GM10248 (cell line): Measurements from ENCODE around the gene STS.

Experiments
- CTCF ChIA-PET: fragments of 300-600 bp; sonication (Branson Sonifier 250); formaldehyde crosslinking; extraction: SDS; loops from one replicate; lab custom pipeline; 2021; ENCODE audit warnings: antibody characterized with exemption; lab: Yijun Ruan, JAX
- POLR2A ChIA-PET: fragments of 350-650 bp; sonication (Branson Sonifier 250); formaldehyde crosslinking; extraction: SDS; loops from one replicate; lab custom pipeline; 2020; ENCODE audit warnings: antibody characterized with exemption; lab: Yijun Ruan, JAX
- DNase-seq: peaks from one replicate; pipeline ENCODE4 v3.0.0; 2012; ENCODE audit errors: extremely low spot score
- TF ChIP-seq, protein P1 (sequence below): IDR thresholded peaks from 2 replicates; pipeline ENCODE4 v1.5.1; 2012; ENCODE audit warnings: mild to moderate bottlenecking, low read depth; ENCODE audit errors: extremely low read depth, missing control alignments, control extremely low read depth

Gene STS, protein sequence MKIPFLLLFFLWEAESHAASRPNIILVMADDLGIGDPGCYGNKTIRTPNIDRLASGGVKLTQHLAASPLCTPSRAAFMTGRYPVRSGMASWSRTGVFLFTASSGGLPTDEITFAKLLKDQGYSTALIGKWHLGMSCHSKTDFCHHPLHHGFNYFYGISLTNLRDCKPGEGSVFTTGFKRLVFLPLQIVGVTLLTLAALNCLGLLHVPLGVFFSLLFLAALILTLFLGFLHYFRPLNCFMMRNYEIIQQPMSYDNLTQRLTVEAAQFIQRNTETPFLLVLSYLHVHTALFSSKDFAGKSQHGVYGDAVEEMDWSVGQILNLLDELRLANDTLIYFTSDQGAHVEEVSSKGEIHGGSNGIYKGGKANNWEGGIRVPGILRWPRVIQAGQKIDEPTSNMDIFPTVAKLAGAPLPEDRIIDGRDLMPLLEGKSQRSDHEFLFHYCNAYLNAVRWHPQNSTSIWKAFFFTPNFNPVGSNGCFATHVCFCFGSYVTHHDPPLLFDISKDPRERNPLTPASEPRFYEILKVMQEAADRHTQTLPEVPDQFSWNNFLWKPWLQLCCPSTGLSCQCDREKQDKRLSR

DNA sequence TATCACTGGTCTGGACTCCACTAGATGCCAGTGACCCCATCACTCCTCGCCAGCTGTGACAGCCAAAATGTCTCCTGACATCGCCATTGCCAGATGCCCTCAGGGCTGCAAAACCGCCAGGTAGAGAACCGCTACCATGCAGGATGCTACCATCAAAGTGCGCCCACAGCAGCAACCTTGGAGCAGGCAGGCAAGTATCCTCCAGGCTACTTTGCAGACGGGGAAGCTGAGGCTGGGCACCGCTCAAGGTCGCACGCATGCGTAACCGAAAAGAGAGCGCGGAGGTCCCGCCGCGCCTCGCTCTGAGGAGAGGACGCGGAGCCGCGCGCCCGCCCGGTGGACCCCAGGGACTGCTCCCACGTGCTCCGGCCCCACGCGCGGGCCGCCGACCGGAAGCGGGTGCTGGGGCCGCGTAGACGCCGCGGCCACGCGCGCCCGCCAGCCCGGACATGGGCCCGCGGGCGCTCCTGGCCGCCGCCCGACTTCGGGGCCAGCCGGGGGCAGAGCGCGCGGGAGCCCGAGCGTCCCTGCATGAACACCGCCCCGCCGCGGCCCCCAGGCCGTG lies at the start of gene STS:
TSS of gene STS (plus strand) at position 300 of the 565 bp plus-strand sequence. CDS start 105,488 bp downstream, outside the sequence.
- ChIA-PET POLR2A (interaction anchor here (1.7 kb wide), 1 partner anchor 37 kb away, joined by 7 read pairs; no protein-coding TSS in a partner anchor), CTCF (interaction anchor here (2.0 kb wide), 1 partner anchor 17 kb away, joined by 5 read pairs; no protein-coding TSS in a partner anchor)
- TF ChIP-seq, protein P1, sequence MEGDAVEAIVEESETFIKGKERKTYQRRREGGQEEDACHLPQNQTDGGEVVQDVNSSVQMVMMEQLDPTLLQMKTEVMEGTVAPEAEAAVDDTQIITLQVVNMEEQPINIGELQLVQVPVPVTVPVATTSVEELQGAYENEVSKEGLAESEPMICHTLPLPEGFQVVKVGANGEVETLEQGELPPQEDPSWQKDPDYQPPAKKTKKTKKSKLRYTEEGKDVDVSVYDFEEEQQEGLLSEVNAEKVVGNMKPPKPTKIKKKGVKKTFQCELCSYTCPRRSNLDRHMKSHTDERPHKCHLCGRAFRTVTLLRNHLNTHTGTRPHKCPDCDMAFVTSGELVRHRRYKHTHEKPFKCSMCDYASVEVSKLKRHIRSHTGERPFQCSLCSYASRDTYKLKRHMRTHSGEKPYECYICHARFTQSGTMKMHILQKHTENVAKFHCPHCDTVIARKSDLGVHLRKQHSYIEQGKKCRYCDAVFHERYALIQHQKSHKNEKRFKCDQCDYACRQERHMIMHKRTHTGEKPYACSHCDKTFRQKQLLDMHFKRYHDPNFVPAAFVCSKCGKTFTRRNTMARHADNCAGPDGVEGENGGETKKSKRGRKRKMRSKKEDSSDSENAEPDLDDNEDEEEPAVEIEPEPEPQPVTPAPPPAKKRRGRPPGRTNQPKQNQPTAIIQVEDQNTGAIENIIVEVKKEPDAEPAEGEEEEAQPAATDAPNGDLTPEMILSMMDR = no peak
- DNase-seq = no peak

DNA sequence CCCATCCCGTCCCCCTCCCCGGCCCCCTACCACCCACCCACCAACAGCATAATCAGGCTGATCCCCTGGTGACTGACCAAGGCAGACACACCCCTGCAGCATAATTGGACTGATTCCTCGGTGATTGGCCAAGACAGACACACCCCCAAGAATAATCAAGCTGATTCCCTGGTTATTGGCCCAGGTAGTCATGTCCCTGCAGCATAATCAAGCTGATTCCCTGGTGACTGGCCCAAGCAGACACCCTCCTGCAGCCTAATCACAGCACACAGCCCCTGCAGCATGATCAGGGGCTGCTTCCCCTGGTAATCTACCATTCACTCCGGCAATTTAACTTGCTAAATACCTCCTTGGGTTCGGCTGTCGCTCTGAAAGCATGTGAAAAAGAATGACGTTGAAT lies 47.5 kb upstream of the STS start:
- CTCF ChIA-PET = interaction anchor here (1.0 kb wide), 1 partner anchor 9 kb away, joined by 3 read pairs; no protein-coding TSS in a partner anchor
- TF ChIP-seq, protein P1 = no peak
- DNase-seq = no peak
- POLR2A ChIA-PET = no interaction called here

DNA sequence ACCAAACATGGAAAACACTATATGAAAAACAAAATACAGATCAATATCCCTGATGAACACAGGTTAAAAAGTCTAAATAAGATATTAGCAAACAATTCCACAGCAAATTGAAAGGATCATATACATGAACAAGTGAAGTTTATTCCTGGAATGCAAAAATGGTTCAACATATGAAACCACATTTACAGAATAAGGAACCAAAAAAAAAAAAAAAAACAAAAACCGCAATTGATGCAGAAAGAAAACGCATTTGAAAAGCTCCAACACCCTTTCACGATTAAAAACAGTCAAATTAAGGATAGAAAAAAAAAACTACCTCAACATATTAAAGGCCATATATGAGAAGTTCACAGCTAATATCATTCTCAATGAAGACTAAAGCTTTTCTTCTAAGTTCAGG lies 45.4 kb upstream of the STS start:
- no peak for DNase-seq
- POLR2A ChIA-PET = no interaction called here
- CTCF ChIA-PET = no interaction called here
- TF ChIP-seq, protein P1 = no peak

DNA sequence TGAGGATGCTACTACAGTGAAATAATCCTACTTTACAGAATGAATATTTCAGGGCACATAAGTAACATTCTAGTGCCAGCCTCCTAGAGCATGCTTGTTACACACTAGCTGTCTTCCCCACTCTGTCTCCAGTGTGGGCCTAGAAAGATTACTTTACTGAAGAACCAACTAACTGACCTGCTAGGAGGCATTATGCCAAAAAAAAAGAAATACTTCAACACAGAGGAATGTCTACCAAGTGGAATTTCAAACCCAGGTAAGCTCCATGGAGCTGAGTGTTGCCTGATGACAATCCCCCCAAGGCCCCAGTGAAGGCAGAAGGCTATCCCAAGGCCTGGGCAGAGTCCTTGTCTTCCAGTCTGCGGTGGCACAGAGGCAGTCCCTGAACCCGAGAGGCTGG lies 40.9 kb upstream of the STS start:
- TF ChIP-seq, protein P1 = no peak
- CTCF ChIA-PET = interaction anchor here (1.1 to 1.7 kb wide), 2 partner anchors 9 to 17 kb away, joined by 4 read pairs; no protein-coding TSS in a partner anchor
- POLR2A ChIA-PET = no interaction called here
- DNase-seq = no peak

DNA sequence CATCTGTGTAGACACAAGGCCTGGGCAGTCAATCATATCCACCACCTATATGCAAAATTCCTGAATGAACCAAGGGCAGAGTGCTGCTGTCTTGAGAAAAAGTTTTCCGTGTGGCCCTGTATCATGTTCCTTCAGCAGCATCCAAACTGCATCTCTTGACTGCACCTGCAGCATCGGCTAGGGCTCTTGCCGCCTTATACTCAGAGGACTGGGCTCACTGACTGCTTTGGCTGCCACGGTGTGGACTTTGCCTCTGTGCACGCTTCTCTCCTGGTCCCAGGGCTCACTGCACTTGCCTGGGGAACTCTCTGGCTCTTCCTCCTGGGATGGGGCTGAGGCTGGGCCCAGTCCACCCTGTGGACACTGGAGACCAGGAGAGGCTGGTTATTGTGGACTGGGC lies 39.5 kb upstream of the STS start:
- CTCF ChIA-PET = no interaction called here
- POLR2A ChIA-PET = no interaction called here
- TF ChIP-seq, protein P1 = no peak
- DNase-seq = no peak

DNA sequence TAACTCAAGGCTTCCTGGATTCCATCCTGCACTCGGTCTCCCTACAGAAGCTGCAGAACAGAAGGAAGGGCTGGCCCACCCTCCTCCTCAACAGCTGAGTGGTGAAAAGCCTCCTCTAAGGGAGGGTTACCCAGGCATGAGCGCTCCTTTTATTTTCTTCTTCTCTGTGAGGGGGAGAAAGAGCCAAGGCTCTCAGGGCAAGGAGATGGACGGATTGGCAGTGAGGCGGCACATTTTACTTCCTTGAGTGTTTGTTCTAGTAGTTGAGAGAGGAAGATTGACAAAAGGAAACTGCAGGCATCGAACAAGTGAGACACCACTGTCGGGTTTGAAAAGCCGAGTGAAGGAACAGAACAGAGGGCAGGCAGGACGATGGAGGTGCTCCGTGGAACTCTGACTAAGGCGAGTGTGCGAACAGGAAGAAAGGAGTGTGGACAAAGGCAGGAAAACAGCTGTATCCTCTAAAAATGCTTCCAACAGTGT lies 38.4 kb upstream of the STS start:
- DNase-seq = no peak
- POLR2A ChIA-PET = interaction anchor here (0.8 kb wide), 1 partner anchor 25 kb away, joined by 3 read pairs; no protein-coding TSS in a partner anchor
- CTCF ChIA-PET = interaction anchor here (1.0 to 1.5 kb wide), 3 partner anchors 12 to 83 kb away, joined by 3 to 4 read pairs (median 4); no protein-coding TSS in a partner anchor
- TF ChIP-seq, protein P1 = no peak
